NT2/D1 (cell line): ENCODE results near the gene ACSBG1.

Source experiments
- SUZ12 ChIP-seq: IDR thresholded peaks from 2 replicates; pipeline ENCODE4 v1.6.1; 2011; ENCODE audit not compliant: insufficient read length, insufficient read depth; ENCODE audit errors: extremely low read depth
- YY1 ChIP-seq: IDR thresholded peaks from 2 replicates; pipeline ENCODE4 v1.6.1; 2011; ENCODE audit not compliant: insufficient read length, insufficient read depth
- ZNF274 ChIP-seq: IDR thresholded peaks from 2 replicates; pipeline ENCODE4 v1.6.1; 2011; ENCODE audit warnings: mild to moderate bottlenecking, low read depth, low read length

- TF ChIP-seq YY1 (no peak), SUZ12 (no peak), ZNF274 (no peak)
Observed at GRCh38 chr15:78222745-78223395, 11.5 kb downstream of the ACSBG1 start.
